Measurements from ENCODE around the gene ITGBL1. TPM values are rescaled to one million over a fixed set of nuclear protein-coding genes. Genes with fewer than 3 reads are reported as not detected.

Gene ITGBL1
- total and polyA plus RNA-seq, 2 donors (not counting 1 experiment from before 2014, with no cell fraction given): not detected

GRCh38 chr13:101520672-101521071 lies 68.2 kb downstream of the ITGBL1 start:
- intact Hi-C loops (cut with micrococcal nuclease): no loop called here
- ChIA-PET CTCF (no interaction called here), POLR2A (no interaction called here)
- Histone ChIP-seq H3K27me3 (replicated peaks in 1 of 4; ENCODE audit: control extremely low read depth in 1 of 4, control insufficient read depth in 3 of 4, insufficient read depth in 4 of 4, low read length in 3 of 4) (no peaks in the 10 kb centered on the region), H3K4me2 (replicated peaks; ENCODE audit: low read depth, low read length, poor library complexity, severe bottlenecking) (no peak overlapping the region), H3K79me2 (ENCODE audit: control insufficient read depth, insufficient read depth, low read length) (no peaks in the 10 kb centered on the region), H4K20me1 (ENCODE audit: control insufficient read depth, insufficient read depth, low read length, poor library complexity, severe bottlenecking) (no peaks in the 10 kb centered on the region), H3K4me1 (ENCODE audit: control insufficient read depth in 2 of 2, insufficient read depth in 2 of 2, low read length in 2 of 2) (no peaks in the 10 kb centered on the region), H3K9me3 (ENCODE audit: control extremely low read depth in 1 of 3, control insufficient read depth in 2 of 3, insufficient read depth in 1 of 3, low read length in 2 of 3) (no peaks in the 10 kb centered on the region), H3K27ac (ENCODE audit: low read length in 2 of 2) (no peak overlapping the region), H3K36me3 (replicated peaks in 1 of 2; ENCODE audit: control extremely low read depth in 1 of 2, control insufficient read depth in 1 of 2, extremely low read depth in 1 of 2, insufficient read depth in 2 of 2, low read length in 1 of 2) (no peaks in the 10 kb centered on the region), H3K9ac (ENCODE audit: low read length) (no peak overlapping the region), H3K4me3 (ENCODE audit: control extremely low read depth in 1 of 5, extremely low read depth in 1 of 5, insufficient read depth in 1 of 5, low read depth in 2 of 5, low read length in 4 of 5) (no peak overlapping the region), H2AFZ (ENCODE audit: insufficient read depth, low read depth, low read length, poor library complexity, severe bottlenecking) (no peak overlapping the region)
- Mint-ChIP-seq H3K27ac (no peak overlapping the region), H3K4me1 (no peaks in the 10 kb centered on the region), H3K4me3 (no peak overlapping the region), H3K9me3 (ENCODE audit: insufficient read depth) (no peaks in the 10 kb centered on the region), H3K27me3 (no peaks in the 10 kb centered on the region)
- ATAC-seq (ENCODE audit: low read depth): no peak
- no peak for DNase-seq
- TF ChIP-seq EZH2 (IDR thresholded peaks at IDR 0.05; ENCODE audit: borderline replicate concordance, insufficient read depth, low read depth, low read length, poor library complexity, severe bottlenecking): no peak
- TF ChIP-seq CTCF (IDR thresholded peaks at IDR 0.05): no peak
- WGBS (ENCODE audit: insufficient coverage): 48% methylated on average over 4 of the region's 4 CpGs

GRCh38 chr13:101521371-101521770 lies 68.9 kb downstream of the ITGBL1 start:
- intact Hi-C loops (cut with micrococcal nuclease): no loop called here

More at GRCh38 chr13:101521371-101521770, 68.9 kb downstream of the ITGBL1 start:
- Histone ChIP-seq H3K4me2 (replicated peaks; ENCODE audit: low read depth, low read length, poor library complexity, severe bottlenecking) (no peak overlapping the region), H4K20me1 (ENCODE audit: control insufficient read depth, insufficient read depth, low read length, poor library complexity, severe bottlenecking) (no peaks in the 10 kb centered on the region), H3K9me3 (ENCODE audit: control extremely low read depth in 1 of 3, control insufficient read depth in 2 of 3, insufficient read depth in 1 of 3, low read length in 2 of 3) (no peaks in the 10 kb centered on the region), H3K79me2 (ENCODE audit: control insufficient read depth, insufficient read depth, low read length) (no peaks in the 10 kb centered on the region), H3K27me3 (replicated peaks in 1 of 4; ENCODE audit: control extremely low read depth in 1 of 4, control insufficient read depth in 3 of 4, insufficient read depth in 4 of 4, low read length in 3 of 4) (no peaks in the 10 kb centered on the region), H3K4me3 (ENCODE audit: control extremely low read depth in 1 of 5, extremely low read depth in 1 of 5, insufficient read depth in 1 of 5, low read depth in 2 of 5, low read length in 4 of 5) (no peak overlapping the region), H3K4me1 (ENCODE audit: control insufficient read depth in 2 of 2, insufficient read depth in 2 of 2, low read length in 2 of 2) (no peaks in the 10 kb centered on the region), H3K27ac (ENCODE audit: low read length in 2 of 2) (no peak overlapping the region), H3K36me3 (replicated peaks in 1 of 2; ENCODE audit: control extremely low read depth in 1 of 2, control insufficient read depth in 1 of 2, extremely low read depth in 1 of 2, insufficient read depth in 2 of 2, low read length in 1 of 2) (no peaks in the 10 kb centered on the region), H3K9ac (ENCODE audit: low read length) (no peak overlapping the region), H2AFZ (ENCODE audit: insufficient read depth, low read depth, low read length, poor library complexity, severe bottlenecking) (no peak overlapping the region)
- CTCF ChIA-PET: no interaction called here
- 81% methylated on average over 6 of the region's 6 CpGs for WGBS (ENCODE audit: insufficient coverage)
- no peak overlapping the region for H3K4me3 Mint-ChIP-seq
- POLR2A ChIA-PET: no interaction called here
- no peak for TF ChIP-seq CTCF (IDR thresholded peaks at IDR 0.05)
- no peak for TF ChIP-seq EZH2 (IDR thresholded peaks at IDR 0.05; ENCODE audit: borderline replicate concordance, insufficient read depth, low read depth, low read length, poor library complexity, severe bottlenecking)
- H3K27me3 Mint-ChIP-seq: no peaks in the 10 kb centered on the region
- ATAC-seq (ENCODE audit: low read depth) (no peak), DNase-seq (no peak)
- no peaks in the 10 kb centered on the region for H3K9me3 Mint-ChIP-seq (ENCODE audit: insufficient read depth)
- no peaks in the 10 kb centered on the region for H3K4me1 Mint-ChIP-seq
- H3K27ac Mint-ChIP-seq: no peak overlapping the region

All from B cell (primary cell).